IMR-90 (cell line): Measurements from ENCODE around the gene NDST1. TPM values are rescaled to one million over a fixed set of nuclear protein-coding genes. Genes with fewer than 3 reads are reported as not detected.

Experiments used
- ATAC-seq: fragments of 200-7000 bp; cut with Tn5 transposase; 2 replicates; pipeline ENCODE4 v1.9.1; 2020; ENCODE audit warnings: low read depth, mild to moderate bottlenecking, moderate library complexity
- BruUV-seq: library from RNA; stranded (reverse); fragments of 400-500 nt; replicated peaks from 2 replicates; lab custom pipeline; 2021; lab: Mats Ljungman, UMichigan
- CTCF ChIA-PET: fragments of 300-600 bp; formaldehyde crosslinking; extraction: SDS; loops from one replicate; lab custom pipeline; 2021; ENCODE audit warnings: antibody characterized with exemption; lab: Yijun Ruan, JAX
- POLR2A ChIA-PET: fragments of 300-600 bp; sonication (Branson Sonifier 250); formaldehyde crosslinking; loops from one replicate; lab custom pipeline; 2022; ENCODE audit warnings: antibody characterized with exemption; ENCODE audit not compliant: unreplicated experiment; lab: Charles Lee
- DNase-seq: peaks from one replicate; pipeline ENCODE4 v3.0.0; 2013
- H2AFZ ChIP-seq: replicated peaks from 2 replicates; pipeline ENCODE3; 2013; ENCODE audit warnings: low read length, mild to moderate bottlenecking; ENCODE audit not compliant: poor library complexity
- H2AK5ac ChIP-seq: 2 replicates; pipeline ENCODE4 v1.6.1; 2013; ENCODE audit warnings: low read depth, low read length, inconsistent platforms
- H2AK9ac ChIP-seq: replicated peaks from 2 replicates; pipeline ENCODE3; 2013; ENCODE audit warnings: mild to moderate bottlenecking, low read depth, low read length, moderate library complexity; ENCODE audit not compliant: poor library complexity
- H2BK120ac ChIP-seq: 2 replicates; pipeline ENCODE4 v1.6.1; 2013; ENCODE audit warnings: low read depth, low read length, inconsistent platforms
- H2BK15ac ChIP-seq: 3 replicates; pipeline ENCODE4 v1.6.1; 2013; ENCODE audit warnings: low read depth, low read length, inconsistent platforms
- H2BK20ac ChIP-seq: 2 replicates; pipeline ENCODE4 v1.6.1; 2013; ENCODE audit warnings: low read depth, mild to moderate bottlenecking, inconsistent platforms, low read length, moderate library complexity
- H2BK5ac ChIP-seq: 2 replicates; pipeline ENCODE4 v1.6.1; 2013; ENCODE audit warnings: mild to moderate bottlenecking, low read depth, low read length, inconsistent platforms; ENCODE audit not compliant: poor library complexity, severe bottlenecking
- H3K14ac ChIP-seq: replicated peaks from 2 replicates; pipeline ENCODE4 v1.6.1; 2013; ENCODE audit warnings: low read depth, low read length, inconsistent platforms
- H3K18ac ChIP-seq: 2 replicates; pipeline ENCODE4 v1.6.1; 2013; ENCODE audit warnings: low read depth, low read length, control low read depth
- H3K23ac ChIP-seq: 2 replicates; pipeline ENCODE4 v1.6.1; 2013; ENCODE audit warnings: low read depth, low read length, inconsistent platforms
- H3K27ac ChIP-seq: 2 replicates; pipeline ENCODE4 v1.5.1; 2013; ENCODE audit warnings: mild to moderate bottlenecking, control low read depth, low read length; ENCODE audit not compliant: insufficient read depth
- H3K27me3 ChIP-seq: 2 replicates; pipeline ENCODE4 v1.6.1; 2013; ENCODE audit warnings: low read length; ENCODE audit not compliant: control insufficient read depth, insufficient read depth
- H3K36me3 ChIP-seq: 2 replicates; pipeline ENCODE4 v1.6.1; 2013; ENCODE audit warnings: low read length, mixed read lengths; ENCODE audit not compliant: control insufficient read depth, insufficient read depth
- H3K4ac ChIP-seq: 2 replicates; pipeline ENCODE4 v1.6.1; 2013; ENCODE audit warnings: low read depth, low read length, inconsistent platforms
- H3K4me1 ChIP-seq: 2 replicates; pipeline ENCODE4 v1.6.1; 2013; ENCODE audit warnings: low read length, mixed read lengths; ENCODE audit not compliant: control insufficient read depth, insufficient read depth
- H3K4me2 ChIP-seq: 2 replicates; pipeline ENCODE4 v1.6.1; 2013; ENCODE audit warnings: low read depth, mild to moderate bottlenecking, control low read depth, low read length, moderate library complexity
- H3K4me3 ChIP-seq: 2 replicates; pipeline ENCODE4 v1.5.1; 2013; ENCODE audit warnings: low read depth, mild to moderate bottlenecking, control low read depth, low read length, moderate library complexity; ENCODE audit not compliant: insufficient read depth
- H3K56ac ChIP-seq: 2 replicates; pipeline ENCODE4 v1.6.1; 2013; ENCODE audit warnings: low read length, inconsistent platforms; ENCODE audit not compliant: insufficient read depth; ENCODE audit errors: extremely low read depth
- H3K79me1 ChIP-seq, 2 experiments: 2 replicates each; pipeline ENCODE4 v1.6.1; 2013; ENCODE audit warnings: low read length in 2 of 2, inconsistent platforms in 1 of 2, low read depth in 1 of 2
- H3K9ac ChIP-seq: 2 replicates; pipeline ENCODE4 v1.6.1; 2013; ENCODE audit warnings: low read depth, low read length, control low read depth
- H3K9me1 ChIP-seq: 2 replicates; pipeline ENCODE4 v1.6.1; 2013; ENCODE audit warnings: low read length, inconsistent platforms; ENCODE audit not compliant: insufficient read depth
- H3K9me3 ChIP-seq: 2 replicates; pipeline ENCODE4 v1.6.1; 2013; ENCODE audit warnings: low read length; ENCODE audit not compliant: control insufficient read depth, insufficient read depth
- H4K20me1 ChIP-seq: 2 replicates; pipeline ENCODE4 v1.6.1; 2013; ENCODE audit warnings: low read length, inconsistent platforms; ENCODE audit not compliant: insufficient read depth
- H4K5ac ChIP-seq: 2 replicates; pipeline ENCODE4 v1.6.1; 2013; ENCODE audit warnings: mild to moderate bottlenecking, low read depth, low read length, control low read depth
- H4K8ac ChIP-seq, 2 experiments: 2 replicates each; pipeline ENCODE4 v1.6.1; 2013; ENCODE audit warnings: low read depth in 2 of 2, low read length in 2 of 2, control low read depth in 1 of 2, inconsistent platforms in 1 of 2
- H4K91ac ChIP-seq: 2 replicates; pipeline ENCODE4 v1.6.1; 2013; ENCODE audit warnings: low read depth, low read length, inconsistent platforms; ENCODE audit not compliant: insufficient read depth
- BHLHE40 ChIP-seq: fragments of 150-350 bp; IDR thresholded peaks from 2 replicates; pipeline ENCODE4 v1.6.1; 2016; ENCODE audit warnings: mild to moderate bottlenecking, low read depth, low read length
- CEBPB ChIP-seq: IDR thresholded peaks from 2 replicates; pipeline ENCODE4 v1.6.1; 2012; ENCODE audit warnings: low read depth, low read length, improper control_type of control experiment
- CHD1 ChIP-seq: IDR thresholded peaks from 2 replicates; pipeline ENCODE4 v1.6.1; 2012; ENCODE audit warnings: low read depth, low read length, improper control_type of control experiment
- CTCF ChIP-seq: conservative IDR thresholded peaks from 2 replicates; pipeline ENCODE4 v1.5.1; 2012; ENCODE audit warnings: mild to moderate bottlenecking, low read depth, low read length, improper control_type of control experiment
- ELK1 ChIP-seq: fragments of 150-350 bp; IDR thresholded peaks from 2 replicates; pipeline ENCODE4 v1.6.1; 2016; ENCODE audit warnings: low read depth, mild to moderate bottlenecking, low read length, moderate library complexity, borderline replicate concordance
- FOS ChIP-seq: fragments of 150-350 bp; IDR thresholded peaks from 2 replicates; pipeline ENCODE4 v1.6.1; 2016; ENCODE audit warnings: low read depth, low read length
- MAFK ChIP-seq: IDR thresholded peaks from 2 replicates; pipeline ENCODE4 v1.6.1; 2012; ENCODE audit warnings: low read depth, low read length, improper control_type of control experiment
- MXI1 ChIP-seq: IDR thresholded peaks from 2 replicates; pipeline ENCODE4 v1.6.1; 2012; ENCODE audit warnings: low read depth, mild to moderate bottlenecking, low read length, moderate library complexity, borderline replicate concordance
- NFE2L2 ChIP-seq: fragments of 150-350 bp; IDR thresholded peaks from 2 replicates; pipeline ENCODE4 v1.6.1; 2016; ENCODE audit warnings: low read depth, mild to moderate bottlenecking, low read length
- POLR2A ChIP-seq: IDR thresholded peaks from 2 replicates; pipeline ENCODE4 v1.6.1; 2012; ENCODE audit warnings: mild to moderate bottlenecking, low read depth, low read length
- RAD21 ChIP-seq: IDR thresholded peaks from 2 replicates; pipeline ENCODE4 v1.6.1; 2012; ENCODE audit warnings: low read length, improper control_type of control experiment
- RCOR1 ChIP-seq: IDR thresholded peaks from 2 replicates; pipeline ENCODE4 v1.6.1; 2012; ENCODE audit warnings: mild to moderate bottlenecking, low read length, improper control_type of control experiment; ENCODE audit not compliant: insufficient replicate concordance
- RFX5 ChIP-seq: IDR thresholded peaks from 2 replicates; pipeline ENCODE4 v1.8.0; 2012; ENCODE audit warnings: low read depth, mild to moderate bottlenecking, low read length, moderate library complexity
- SMC3 ChIP-seq: fragments of 150-350 bp; IDR thresholded peaks from 2 replicates; pipeline ENCODE4 v1.6.1; 2016; ENCODE audit warnings: low read depth, mild to moderate bottlenecking, antibody characterized with exemption, low read length, moderate library complexity
- USF2 ChIP-seq: fragments of 150-350 bp; IDR thresholded peaks from 2 replicates; pipeline ENCODE4 v1.6.1; 2017; ENCODE audit warnings: mild to moderate bottlenecking, antibody characterized with exemption, low read length, low read depth
- WGBS, 2 experiments: methylation state at CpG; one replicate each; pipeline versions ENCODE4 v1.1.5 to v1.1.7; 2013; ENCODE audit warnings: missing lambda C conversion rate in 2 of 2; ENCODE audit not compliant: insufficient read length in 1 of 2; ENCODE audit errors: extremely low coverage in 2 of 2; 5-methylcytosine and 5-hydroxymethylcytosine counted together
- dilution Hi-C: fragments of 300-500 bp; cut with HindIII; formaldehyde crosslinking; loops from one replicate; pipeline ENCODE4 v1.14.3; 2018; ENCODE audit warnings: low sequenced_read_pairs; ENCODE audit not compliant: unreplicated experiment
- in situ Hi-C: fragments of 300-500 bp; cut with MboI; formaldehyde crosslinking; loops from 3 replicates; pipeline ENCODE4 v1.14.3; 2019; ENCODE audit warnings: low sequenced_read_pairs, inconsistent platforms, mixed read lengths
- intact Hi-C: fragments of 100-400 bp; cut with micrococcal nuclease; formaldehyde crosslinking; loops from 2 replicates; pipeline ENCODE4 v1.10.0; 2022
- polyA plus RNA-seq, 3 experiments: library from polyadenylated mRNA; depleted of rRNA; stranded (reverse); fragments of >200 nt; gene quantifications; 2 replicates each; pipeline ENCODE4 v1.2.3, GENCODE V29; 2012; ENCODE audit warnings: low replicate concordance in 1 of 3
- total RNA-seq: library from RNA; depleted of rRNA; stranded (reverse); fragments of >200 nt; gene quantifications from 2 replicates; pipeline ENCODE4 v1.2.3, GENCODE V29; 2012

Gene NDST1
- total and polyA plus RNA-seq, 2 of the 4 experiments (the other 2 are of a cell fraction): 30.5 to 80.4 TPM

- Histone ChIP-seq H3K9me1 (peaks cover 26% of the 10 kb centered on the region), H3K14ac (peak overlapping the region; percentile 20; the same call in 1 of the 2 replicates), H4K5ac (peak overlapping the region; percentile 49), H3K4me3 (no peak overlapping the region), H4K91ac (peak overlapping the region; percentile 70), H3K56ac (no peak overlapping the region), H2BK20ac (peak overlapping the region; percentile 69; the same call in 1 of the 2 replicates), H2AFZ (no peak overlapping the region), H3K9me3 (no peaks in the 10 kb centered on the region), H3K27me3 (no peaks in the 10 kb centered on the region), H3K9ac (peak overlapping the region; percentile 24; the same call in 1 of the 2 replicates), H3K18ac (peak overlapping the region; percentile 48), H4K20me1 (peaks cover 65% of the 10 kb centered on the region), H3K23ac (peak overlapping the region; percentile 76; the same call in 1 of the 2 replicates), H3K27ac (peak overlapping the region; percentile 80; the same call in 1 of the 2 replicates), H3K79me1 (peaks cover 21 to 72% of the 10 kb centered on the region in 2 experiments), H2BK5ac (peak overlapping the region; percentile 99), H2BK120ac (peak overlapping the region; percentile 65), H2AK5ac (peak overlapping the region; percentile 76), H3K4ac (peak overlapping the region; percentile 81), H3K4me1 (peaks cover 56% of the 10 kb centered on the region), H2BK15ac (peak overlapping the region; percentile 19; the same call in 1 of the 3 replicates), H2AK9ac (peak overlapping the region; percentile 62), H4K8ac (peak overlapping the region; percentile 22 to 76; a peak in 3 of 4 replicates), H3K36me3 (peaks cover 3% of the 10 kb centered on the region; the same call in 1 of the 2 replicates), H3K4me2 (peak overlapping the region; percentile 11; the same call in 1 of the 2 replicates)
- WGBS, 2 experiments: no CpG with 5 or more reads among the region's 4 CpGs
- ATAC-seq (no peak), DNase-seq (no peak)
- no peak for TF ChIP-seq ELK1
- no peak for TF ChIP-seq CHD1
- TF ChIP-seq FOS: no peak
- TF ChIP-seq RCOR1: no peak
- no peak for TF ChIP-seq NFE2L2
- TF ChIP-seq RAD21: no peak
- TF ChIP-seq BHLHE40: no peak
- no peak for TF ChIP-seq SMC3
- TF ChIP-seq RFX5: no peak
- no peak for TF ChIP-seq CTCF
- TF ChIP-seq CEBPB: no peak
- TF ChIP-seq POLR2A: no peak
- TF ChIP-seq USF2: no peak
- TF ChIP-seq MXI1: no peak
- TF ChIP-seq MAFK: no peak
- in situ Hi-C loops (no loop called here), dilution Hi-C loops (no loop called here), intact Hi-C loops (no loop called here)
- ChIA-PET CTCF (no interaction called here), POLR2A (no interaction called here)
- BruUV-seq: no TSS peak
Observed at GRCh38 chr5:150491876-150492275, 16.1 kb upstream of the NDST1 start.
